ENCODE results near the gene MCRS1.
A peak's percentile ranks its signal among the peaks of the same experiment; 100 is the strongest.
"Not testable (repeated sequence)": the region's sequence is repeated elsewhere in the genome, so short reads cannot be mapped to it uniquely, and the experiment has no call there.

MCRS1 gene, protein sequence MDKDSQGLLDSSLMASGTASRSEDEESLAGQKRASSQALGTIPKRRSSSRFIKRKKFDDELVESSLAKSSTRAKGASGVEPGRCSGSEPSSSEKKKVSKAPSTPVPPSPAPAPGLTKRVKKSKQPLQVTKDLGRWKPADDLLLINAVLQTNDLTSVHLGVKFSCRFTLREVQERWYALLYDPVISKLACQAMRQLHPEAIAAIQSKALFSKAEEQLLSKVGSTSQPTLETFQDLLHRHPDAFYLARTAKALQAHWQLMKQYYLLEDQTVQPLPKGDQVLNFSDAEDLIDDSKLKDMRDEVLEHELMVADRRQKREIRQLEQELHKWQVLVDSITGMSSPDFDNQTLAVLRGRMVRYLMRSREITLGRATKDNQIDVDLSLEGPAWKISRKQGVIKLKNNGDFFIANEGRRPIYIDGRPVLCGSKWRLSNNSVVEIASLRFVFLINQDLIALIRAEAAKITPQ

DNA sequence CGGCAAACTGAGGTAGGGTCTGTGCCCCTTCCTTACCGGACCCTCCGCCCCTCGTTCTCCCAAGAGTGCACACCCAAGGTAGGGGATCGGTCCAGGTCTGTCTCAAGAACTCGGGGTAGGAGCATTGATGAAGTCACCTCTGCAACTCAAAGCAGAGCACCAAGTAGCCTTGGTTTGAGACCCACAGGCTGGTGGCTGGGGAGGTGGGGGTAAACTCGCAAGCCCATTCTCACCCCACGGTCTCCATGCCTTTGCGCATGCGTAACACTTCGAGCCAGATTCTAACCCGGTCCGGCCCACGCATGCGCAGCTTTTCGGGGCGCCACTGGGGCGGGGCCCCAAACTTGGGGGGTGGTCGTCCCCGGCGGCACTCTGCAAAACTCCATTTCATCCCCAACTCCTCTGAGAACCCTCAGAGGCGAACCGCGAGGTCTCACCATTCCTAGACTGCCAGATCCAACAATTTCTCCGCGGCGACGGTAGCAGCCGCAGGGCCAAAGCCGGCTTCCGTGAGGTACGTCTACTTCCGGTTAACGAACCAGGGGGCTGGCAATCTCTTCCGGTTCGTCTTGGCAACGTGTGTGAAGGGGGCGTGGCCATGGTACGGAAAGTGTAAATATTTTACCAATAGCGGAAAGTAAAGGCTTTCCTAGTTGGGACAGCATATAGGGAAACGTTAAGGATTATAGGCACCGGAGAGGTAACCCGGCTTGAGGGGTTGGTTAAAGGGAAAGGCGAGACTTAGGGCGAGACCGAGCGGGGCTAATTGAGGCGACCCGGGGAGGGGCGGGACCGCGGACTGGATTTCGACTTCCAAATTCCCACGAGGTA lies at the start of gene MCRS1:
Gene MCRS1, minus strand, starts transcription at position 532 of the 831 bp plus-strand sequence. CDS start 1,411 bp downstream, outside the sequence.
- DNase-seq (ENCODE audit: low read depth in 2 of 2): peak; percentile 83 to 84

DNA sequence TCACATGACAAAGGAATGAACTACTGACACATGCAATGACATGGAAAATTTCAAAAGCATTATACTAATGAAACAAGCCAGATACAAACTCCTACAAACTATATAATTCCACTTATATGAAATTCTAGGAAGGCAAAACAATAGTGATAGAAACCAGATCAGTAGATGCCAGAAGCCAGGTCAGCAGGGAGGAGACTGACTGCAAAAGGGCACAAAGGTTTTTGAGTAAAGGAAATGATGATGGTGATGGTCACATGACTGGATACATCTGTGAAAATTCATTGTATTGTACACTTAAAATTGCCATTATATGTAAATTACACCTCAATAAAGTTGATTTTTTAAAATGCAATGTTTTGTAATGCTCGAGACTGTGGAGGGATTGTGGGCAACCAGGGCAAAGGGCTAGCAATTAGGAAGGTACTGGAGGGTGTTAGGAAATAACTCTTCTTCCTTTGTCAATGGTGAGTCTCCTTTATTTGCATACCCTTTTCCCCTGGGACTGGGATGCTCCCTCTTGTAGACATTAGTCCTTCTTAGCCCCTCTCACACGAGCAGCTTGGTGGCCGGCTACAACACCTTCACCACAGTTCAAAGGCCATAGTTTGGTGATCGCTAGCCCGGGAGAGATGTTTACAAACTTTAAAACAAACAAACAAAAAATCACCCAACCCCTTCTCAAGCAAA lies 48.7 kb upstream of the MCRS1 start:
- no peak for DNase-seq (ENCODE audit: low read depth in 2 of 2)

DNA sequence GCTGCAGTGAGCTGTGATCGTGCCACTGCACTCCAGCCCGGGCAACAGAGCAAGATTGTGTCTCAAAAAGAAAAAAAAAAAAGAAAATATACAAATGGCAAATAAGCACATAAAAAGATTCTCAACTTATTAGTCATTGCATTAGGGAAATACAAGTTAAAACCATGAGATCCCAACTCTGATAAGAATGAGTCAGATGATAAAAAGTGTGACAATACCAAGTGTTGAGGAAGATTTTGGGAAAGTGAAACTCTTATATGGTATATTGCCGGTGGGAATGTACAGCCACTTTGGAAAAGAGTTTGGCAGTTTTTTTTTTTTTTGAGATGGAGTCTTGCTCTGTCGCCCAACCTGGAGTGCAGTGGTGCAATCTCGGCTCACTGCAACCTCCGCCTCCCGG lies 47.8 kb upstream of the MCRS1 start:
- no peak for DNase-seq (ENCODE audit: low read depth in 2 of 2)

DNA sequence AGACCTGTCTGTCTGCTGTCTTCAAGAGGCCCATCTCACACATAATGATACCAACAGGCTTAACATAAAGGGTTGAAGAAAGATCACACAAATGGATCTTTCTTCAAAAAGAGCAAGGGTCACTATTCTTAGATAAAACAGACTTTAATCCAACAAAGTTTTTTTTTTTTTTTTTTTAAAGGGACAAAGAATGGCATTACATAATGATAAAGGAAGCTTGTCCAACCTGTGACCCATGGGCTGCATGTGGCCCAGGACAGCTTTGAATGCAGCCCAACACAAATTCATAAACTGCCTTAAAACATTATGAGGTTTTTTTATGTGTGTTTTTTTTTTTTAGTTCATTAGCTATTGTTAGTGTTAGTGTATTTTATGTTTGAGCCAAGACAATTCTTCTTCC lies 44.3 kb upstream of the MCRS1 start:
- DNase-seq (ENCODE audit: low read depth in 2 of 2): no peak

DNA sequence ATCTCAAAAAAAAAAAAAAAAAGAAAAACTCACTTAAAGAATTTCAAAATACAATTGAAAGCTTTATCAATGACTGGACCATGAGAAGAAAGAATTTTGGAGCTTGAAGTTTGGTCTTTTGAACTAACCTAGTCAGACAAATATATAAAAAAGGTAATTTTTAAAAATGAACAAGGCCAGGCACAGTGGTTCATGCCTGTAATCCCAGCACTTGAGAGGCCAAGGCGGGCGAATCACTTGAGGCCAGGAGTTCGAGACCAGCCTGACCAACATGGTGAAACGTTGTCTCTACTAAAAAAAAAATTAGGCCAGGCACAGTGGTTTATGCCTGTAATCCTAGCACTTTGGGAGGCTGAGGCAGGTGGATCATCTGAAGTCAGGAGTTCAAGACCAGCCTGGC lies 42.8 kb upstream of the MCRS1 start:
- DNase-seq (ENCODE audit: low read depth in 2 of 2): not testable (repeated sequence)

DNA sequence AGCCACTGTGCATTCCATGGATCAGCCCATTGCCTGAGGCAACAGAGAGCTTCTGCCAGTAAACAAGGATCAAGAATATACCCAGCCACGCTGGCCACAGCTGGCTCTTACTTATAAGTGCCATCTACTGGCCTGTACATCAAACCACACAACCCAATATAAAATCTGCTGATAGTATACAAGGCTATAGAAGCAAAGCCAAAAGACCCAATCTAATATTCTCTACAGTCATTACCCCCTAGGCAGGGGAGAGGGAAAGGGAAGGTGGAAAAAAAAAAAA lies 41.9 kb upstream of the MCRS1 start:
- no peak for DNase-seq (ENCODE audit: low read depth in 2 of 2)

DNA sequence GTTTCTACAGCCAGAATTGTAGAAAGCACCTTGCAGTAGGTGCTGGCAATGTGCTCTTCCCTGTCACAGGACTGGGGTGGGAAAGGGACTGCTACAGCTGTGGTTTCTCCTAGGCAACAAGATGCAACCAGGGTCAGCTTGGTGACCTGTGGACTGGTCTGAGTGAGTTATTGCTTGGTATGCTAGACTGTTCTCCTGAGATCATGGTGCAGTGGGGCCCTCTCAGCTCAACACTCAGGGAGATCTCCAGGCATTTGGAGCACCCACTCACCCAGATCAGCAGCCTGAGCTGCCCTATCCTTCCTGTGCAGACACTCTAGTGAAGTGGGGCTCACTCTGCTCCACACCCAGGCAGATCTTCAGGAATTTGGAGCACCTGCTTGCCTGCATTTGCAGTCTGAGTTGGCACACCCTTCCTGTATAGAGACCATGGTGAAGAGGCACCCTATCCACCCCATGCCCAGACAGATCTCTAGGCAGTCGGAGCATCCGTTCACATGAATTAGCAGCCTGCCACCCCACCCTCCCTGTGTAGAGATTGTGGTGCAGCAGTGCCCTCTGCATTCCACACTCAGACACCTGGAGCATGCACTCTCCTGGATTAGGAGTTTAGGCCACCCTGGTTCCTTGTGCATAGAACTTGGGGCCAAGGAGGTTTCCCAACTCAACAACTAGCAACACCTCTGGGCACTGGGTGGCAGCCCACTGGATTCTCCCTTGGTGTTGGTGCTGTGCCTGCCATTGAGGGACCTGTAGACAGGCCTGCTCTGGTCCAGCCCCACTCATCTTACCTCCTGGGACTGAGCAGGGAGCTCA lies 41.3 kb upstream of the MCRS1 start:
- DNase-seq (ENCODE audit: low read depth in 2 of 2): no peak

DNA sequence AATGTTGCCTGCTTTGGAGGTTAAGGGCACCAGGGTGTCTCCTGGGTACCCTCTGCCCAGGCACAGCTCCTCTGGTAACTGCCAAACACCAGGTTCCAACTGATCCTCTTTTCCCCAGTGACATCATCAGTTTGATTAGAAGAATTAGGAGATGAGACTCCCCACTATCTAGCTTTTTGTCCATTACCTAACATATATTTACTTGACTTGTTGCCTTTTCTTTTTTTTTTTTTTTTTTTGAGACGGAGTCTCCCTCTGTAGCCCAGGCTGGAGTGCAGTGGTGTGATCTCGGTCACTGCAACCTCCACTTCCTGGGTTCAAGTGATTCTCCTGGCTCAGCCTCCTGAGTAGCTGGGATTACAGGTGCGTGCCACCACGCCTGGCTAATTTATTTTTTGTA lies 37.6 kb upstream of the MCRS1 start, which contains the start of gene FAM186B:
Gene FAM186B, minus strand, starts transcription at position 101 of the 400 bp plus-strand sequence. CDS start 162 bp downstream, outside the sequence.
- not testable (repeated sequence) for DNase-seq (ENCODE audit: low read depth in 2 of 2)

DNA sequence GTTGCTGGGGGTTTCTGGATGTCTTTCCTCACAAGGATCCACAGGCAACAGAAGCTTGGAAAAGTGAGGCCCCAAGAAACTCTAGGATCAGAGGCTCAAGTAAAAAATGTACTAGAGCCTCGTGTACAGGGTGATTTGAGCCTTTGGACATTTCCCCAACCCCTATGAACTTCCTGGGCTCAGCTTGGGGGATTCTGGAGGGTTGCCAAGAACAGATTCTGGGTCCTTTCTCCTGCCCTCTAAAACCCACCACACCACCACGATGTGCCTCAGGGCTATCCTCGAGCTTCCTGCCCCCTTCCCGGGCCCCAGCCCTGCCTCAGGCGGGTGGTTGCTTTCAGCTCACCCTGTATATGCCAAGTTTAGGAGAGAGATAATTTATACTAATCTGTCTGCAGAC lies 36.9 kb upstream of the MCRS1 start:
- no peak for DNase-seq (ENCODE audit: low read depth in 2 of 2)

DNA sequence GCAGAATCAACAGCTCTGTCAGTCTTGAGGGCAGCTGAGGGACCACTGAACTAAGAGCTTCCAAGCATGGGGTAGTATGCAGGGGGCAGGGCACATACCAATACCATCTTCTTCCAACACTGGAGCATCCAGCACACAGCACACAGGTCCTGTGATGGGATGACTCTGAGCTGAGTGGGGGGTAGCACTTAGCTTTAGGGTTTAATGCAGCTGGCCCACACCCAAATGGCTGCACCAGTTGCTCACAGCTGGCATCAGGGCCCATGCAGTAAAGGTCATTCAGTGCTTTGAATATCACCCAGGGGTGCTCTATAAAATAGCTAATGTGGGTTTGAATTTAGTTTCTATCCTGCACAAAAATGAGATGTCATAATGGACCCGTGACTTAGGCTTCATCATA lies 35.8 kb upstream of the MCRS1 start:
- DNase-seq (ENCODE audit: low read depth in 2 of 2): no peak

DNA sequence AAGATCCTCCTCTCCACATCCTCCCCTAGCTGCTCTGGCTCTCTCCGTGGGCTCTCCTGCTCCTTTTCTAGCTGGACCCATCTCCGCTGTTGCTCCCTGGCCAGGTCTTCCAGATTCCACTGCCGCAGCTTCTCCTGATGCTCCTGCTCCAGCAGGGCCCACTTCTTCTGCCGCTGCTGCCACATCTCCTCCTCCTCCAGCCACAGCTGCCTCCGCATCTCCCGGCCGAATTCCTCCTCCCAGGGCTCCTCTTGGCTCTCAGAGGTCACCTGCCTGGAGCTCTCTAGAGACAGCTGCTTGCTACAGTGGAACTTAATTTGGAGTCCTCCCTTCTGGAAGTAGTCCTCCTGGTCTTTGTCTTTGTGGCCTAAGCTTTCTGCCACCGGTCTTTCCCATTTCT lies 32.0 kb upstream of the MCRS1 start:
- no peak for DNase-seq (ENCODE audit: low read depth in 2 of 2)

DNA sequence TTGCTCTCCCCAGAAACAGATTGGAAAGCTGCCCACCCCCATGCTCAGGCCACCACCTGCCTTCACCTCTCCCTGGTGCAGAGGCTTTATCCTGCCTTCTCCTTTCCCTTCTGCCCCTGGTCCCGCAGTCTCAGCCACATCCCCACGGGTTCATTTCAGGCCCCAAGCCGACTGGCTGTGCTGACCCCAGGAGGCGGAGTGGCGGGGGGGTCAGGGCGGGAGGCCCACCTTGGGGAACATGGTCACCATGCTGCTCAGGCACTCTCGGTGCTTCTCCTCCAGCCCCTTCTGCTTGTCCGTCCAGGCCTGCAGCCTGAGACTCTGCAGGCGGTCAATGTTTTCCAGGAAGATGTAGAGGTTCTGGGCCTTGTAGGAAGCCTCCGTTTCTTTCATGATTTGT lies 30.6 kb upstream of the MCRS1 start:
- no peak for DNase-seq (ENCODE audit: low read depth in 2 of 2)

DNA sequence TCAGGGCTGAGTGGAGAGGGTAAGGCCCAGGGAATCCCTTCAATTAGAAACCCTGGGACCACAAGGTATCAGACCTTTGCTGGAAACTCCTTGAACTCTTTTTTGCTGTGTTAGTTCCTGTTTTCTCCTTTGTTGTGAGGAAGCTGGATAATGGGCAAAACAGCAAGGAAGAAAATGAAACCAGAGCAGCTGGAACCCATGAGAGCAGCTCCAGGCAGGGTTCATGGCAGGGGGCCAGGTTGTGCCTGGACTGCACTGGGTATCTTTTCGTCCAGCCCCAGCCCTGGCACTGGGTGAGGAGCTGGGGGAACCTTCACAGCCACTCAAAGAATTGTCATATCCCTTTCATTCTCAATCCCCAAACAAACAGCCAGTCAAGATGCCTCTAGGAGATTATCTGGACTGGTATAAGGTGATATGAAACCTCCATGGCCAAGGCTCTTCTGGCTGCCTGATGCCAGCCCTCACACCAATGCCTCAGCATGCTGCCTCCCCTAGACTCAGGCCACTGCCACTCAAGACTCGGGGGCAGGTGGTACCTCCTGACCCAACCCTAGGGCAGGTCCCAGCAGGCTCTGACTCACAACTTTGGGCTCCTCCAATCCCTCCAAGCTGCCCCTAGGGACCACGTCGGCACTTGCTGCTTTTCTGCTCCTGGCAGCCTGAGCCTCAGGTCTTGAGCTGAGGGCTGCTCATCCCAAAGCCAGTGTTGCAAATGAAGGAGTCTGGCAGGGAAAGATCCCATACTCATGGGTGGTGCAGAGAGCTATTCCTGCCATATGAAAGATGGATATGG lies 21.0 kb upstream of the MCRS1 start:
- DNase-seq (ENCODE audit: low read depth in 2 of 2): no peak

DNA sequence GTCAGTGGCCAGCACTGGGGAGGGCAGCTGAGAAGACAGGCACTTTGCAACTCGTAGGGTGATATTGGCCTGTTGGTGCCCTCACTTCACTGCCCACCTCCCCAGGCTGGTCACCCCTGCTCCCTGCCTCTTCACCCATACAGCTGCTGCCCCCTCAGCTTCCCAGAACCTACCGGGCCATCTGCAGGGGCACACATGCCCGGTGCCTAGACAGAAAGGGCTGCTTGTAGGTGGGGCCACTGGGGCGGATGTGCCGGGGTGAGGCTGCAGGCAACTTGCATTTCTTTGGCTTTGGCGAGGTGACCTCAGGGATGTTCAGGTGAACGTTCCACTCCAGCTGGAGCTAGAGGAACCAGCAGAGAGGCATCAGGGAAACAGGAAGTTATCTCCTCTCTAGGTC lies 20.3 kb upstream of the MCRS1 start:
- no peak for DNase-seq (ENCODE audit: low read depth in 2 of 2)

DNA sequence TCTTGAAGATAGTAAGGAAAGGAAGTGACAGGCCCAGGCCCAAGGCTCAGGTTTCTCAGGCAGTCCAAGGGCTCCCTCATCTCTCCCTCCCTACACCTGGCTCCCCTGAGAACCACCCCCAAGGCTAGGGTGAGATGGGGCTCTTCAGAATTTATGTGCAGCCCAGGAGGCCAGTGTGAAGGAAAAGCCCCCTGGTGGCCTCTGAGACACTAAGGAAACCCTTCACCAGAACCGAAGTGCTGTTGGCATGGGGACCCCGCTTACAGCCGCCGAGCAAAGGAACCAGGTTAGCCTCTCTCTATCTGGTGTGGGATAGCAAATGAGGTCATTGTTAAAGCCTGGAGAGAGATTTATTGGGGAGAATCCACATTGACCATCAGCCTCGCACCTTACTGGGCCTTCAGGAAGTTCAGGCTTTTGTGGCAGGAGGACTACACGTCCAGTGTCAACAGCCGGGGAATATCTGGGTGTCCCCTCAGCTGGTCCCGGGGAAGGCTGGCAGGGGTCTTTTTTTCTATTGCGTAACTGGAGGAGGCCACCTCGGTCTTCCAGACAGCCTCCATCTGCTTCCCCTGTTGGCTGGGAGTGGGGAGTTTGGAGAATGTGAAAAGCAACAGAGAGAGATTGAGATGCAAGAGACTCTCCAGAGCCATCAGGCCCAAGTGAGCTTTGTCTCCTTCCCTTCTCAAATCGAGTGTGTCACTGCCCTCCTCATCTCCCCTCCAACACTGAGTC lies 19.4 kb upstream of the MCRS1 start:
- no peak for DNase-seq (ENCODE audit: low read depth in 2 of 2)

DNA sequence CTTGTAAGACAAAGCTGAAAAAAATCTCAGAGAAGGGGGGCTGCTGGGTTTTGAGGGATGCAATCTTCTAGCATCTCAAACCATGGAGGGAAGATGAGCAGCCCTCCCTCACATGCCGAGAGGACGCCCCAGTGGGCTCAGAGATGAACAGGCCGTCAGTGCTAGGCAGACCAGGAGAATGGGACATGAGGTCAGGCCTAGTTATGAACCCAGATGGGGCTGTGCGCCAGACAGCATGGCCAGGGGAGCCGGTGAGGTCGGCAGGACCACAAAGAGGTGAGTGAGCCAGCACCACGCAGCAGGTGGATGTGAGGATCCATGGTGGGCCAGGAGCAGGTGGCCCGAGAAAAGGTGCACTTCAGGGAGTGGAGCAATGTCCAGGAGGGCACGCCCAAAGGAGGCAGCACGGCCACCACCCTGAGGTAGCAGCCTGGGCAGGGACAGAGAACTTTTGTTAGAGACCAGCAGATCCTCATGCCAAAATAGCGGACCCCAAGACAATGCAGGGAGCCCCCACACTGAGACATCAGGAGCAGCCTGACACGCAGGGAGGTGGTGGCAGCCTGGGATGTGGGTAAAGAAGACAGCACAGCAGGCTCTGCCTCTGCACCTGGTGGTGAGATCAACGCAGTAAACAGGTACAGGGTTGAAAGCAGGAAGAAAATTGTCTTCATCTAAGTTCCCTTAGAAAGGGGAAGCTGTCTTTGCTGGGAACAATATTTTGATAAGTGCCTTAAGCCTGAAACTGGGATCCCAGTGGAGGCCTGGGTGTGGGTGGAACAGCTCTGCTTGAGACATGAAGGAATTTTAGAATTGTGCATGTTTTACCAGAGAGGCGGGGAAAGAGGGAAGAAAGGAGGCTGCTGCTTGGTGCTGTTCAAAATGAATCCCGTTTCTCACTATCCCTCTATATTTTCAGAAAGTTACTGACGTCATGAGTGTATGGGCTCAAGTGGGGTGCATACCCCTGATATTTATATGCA lies 17.8 kb upstream of the MCRS1 start:
- no peak for DNase-seq (ENCODE audit: low read depth in 2 of 2)

DNA sequence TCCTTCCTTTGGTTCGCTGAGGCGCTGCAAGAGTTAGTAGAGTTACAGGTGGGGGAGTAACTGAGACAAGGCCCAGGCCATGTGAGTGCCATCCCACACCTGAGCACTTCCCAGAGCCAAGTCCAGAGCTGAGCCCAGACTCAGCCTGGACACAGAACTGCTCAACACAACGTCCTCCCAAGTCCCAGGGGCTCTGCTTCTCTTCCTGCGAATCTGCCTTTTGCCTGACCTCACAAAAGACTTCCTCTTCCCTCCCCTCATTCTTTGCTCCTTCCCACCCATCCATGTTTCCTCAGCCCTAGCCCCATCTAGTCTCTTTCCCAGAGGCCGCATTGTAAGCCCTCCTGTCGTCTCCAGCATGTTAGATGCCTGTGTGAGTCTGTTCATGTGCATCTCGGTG lies 16.6 kb upstream of the MCRS1 start:
- DNase-seq (ENCODE audit: low read depth in 2 of 2): no peak

DNA sequence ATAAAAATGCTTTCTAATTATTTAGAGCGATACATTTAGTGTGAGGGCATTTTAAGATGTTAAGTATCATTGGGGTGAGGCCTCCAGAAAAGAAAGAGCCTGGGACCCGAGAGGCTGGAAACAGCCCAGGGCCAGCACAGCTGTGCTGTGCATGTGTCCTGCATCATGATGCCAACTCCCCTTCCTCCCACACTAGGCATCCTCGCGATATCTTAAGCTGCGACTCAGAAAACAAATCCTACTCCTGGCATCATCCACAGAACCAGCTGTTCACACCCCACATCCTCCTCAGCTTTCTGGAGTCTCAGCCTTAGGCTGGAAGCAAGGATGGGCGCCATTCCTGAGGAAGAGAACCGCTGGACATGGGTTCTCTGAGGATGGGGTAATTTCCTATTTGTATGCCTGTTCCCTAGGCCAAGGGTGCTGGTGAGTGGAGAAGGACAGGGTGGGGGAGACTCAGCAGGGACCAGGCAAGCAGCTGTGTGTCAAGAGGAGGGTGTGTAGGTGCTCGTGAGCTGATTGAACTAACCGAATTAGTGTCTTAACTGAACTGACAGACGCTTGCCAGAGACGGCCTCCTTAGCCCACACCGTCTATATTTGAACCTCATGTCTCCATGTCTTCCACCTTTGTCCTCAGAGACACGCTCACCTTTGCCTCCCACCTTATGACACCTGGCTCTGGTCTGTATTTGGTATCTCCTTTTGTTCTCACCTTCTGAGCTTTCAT lies 15.6 kb upstream of the MCRS1 start:
- no peak for DNase-seq (ENCODE audit: low read depth in 2 of 2)
